HEK293T (cell line): ENCODE measurements around the gene ZNF750.

ENCODE experiments used
- CTCF ChIA-PET: fragments of 350-600 bp; formaldehyde crosslinking; extraction: SDS; loops from one replicate; lab custom pipeline; 2021; ENCODE audit warnings: antibody characterized with exemption, inconsistent platforms; lab: Yijun Ruan, JAX
- POLR2A ChIA-PET: fragments of 350-600 bp; formaldehyde crosslinking; extraction: SDS; loops from one replicate; lab custom pipeline; 2020; ENCODE audit warnings: antibody characterized with exemption, inconsistent platforms; lab: Yijun Ruan, JAX
- DNase-seq: peaks from one replicate; pipeline ENCODE4 v3.0.0; 2012; ENCODE audit warnings: mixed read lengths; ENCODE audit errors: extremely low spot score
- ARNT ChIP-seq: fragments of 450-650 bp; IDR thresholded peaks from 2 replicates; pipeline ENCODE4 v1.6.1; 2017; ENCODE audit warnings: mild to moderate bottlenecking
- BHLHE40 ChIP-seq: fragments of 450-650 bp; IDR thresholded peaks from 2 replicates; pipeline ENCODE4 v1.6.1; 2016; ENCODE audit warnings: mild to moderate bottlenecking, moderate library complexity, borderline replicate concordance
- CTBP1 ChIP-seq: fragments of 450-650 bp; IDR thresholded peaks from 2 replicates; pipeline ENCODE4 v1.6.1; 2016; ENCODE audit warnings: borderline replicate concordance
- ELF4 ChIP-seq: fragments of 450-650 bp; IDR thresholded peaks from 2 replicates; pipeline ENCODE4 v1.6.1; 2017; ENCODE audit warnings: antibody characterized with exemption
- FOXA1 ChIP-seq: fragments of 450-650 bp; IDR thresholded peaks from 2 replicates; pipeline ENCODE4 v1.6.1; 2016; ENCODE audit warnings: mild to moderate bottlenecking
- FOXK2 ChIP-seq: fragments of 450-650 bp; IDR thresholded peaks from 2 replicates; pipeline ENCODE4 v1.6.1; 2016; ENCODE audit warnings: mild to moderate bottlenecking
- FOXM1 ChIP-seq: fragments of 450-650 bp; IDR thresholded peaks from 2 replicates; pipeline ENCODE4 v1.6.1; 2017; ENCODE audit warnings: mild to moderate bottlenecking, borderline replicate concordance
- HDGF ChIP-seq: fragments of 450-650 bp; IDR thresholded peaks from 2 replicates; pipeline ENCODE4 v1.6.1; 2017; ENCODE audit warnings: antibody characterized with exemption, borderline replicate concordance
- L3MBTL2 ChIP-seq: fragments of 450-650 bp; conservative IDR thresholded peaks from 2 replicates; pipeline ENCODE4 v1.6.1; 2016; ENCODE audit warnings: mild to moderate bottlenecking
- LEF1 ChIP-seq: fragments of 450-650 bp; IDR thresholded peaks from 2 replicates; pipeline ENCODE4 v1.6.1; 2017; ENCODE audit warnings: mild to moderate bottlenecking, borderline replicate concordance
- NFRKB ChIP-seq: fragments of 450-650 bp; IDR thresholded peaks from 2 replicates; pipeline ENCODE4 v1.6.1; 2016; ENCODE audit warnings: mild to moderate bottlenecking, moderate library complexity
- PKNOX1 ChIP-seq: fragments of 450-650 bp; IDR thresholded peaks from 2 replicates; pipeline ENCODE4 v1.6.1; 2016
- SP1 ChIP-seq: fragments of 450-650 bp; IDR thresholded peaks from 2 replicates; pipeline ENCODE4 v1.6.1; 2017
- SUZ12 ChIP-seq: fragments of 450-650 bp; IDR thresholded peaks from 2 replicates; pipeline ENCODE4 v1.6.1; 2016; ENCODE audit warnings: mild to moderate bottlenecking
- TARDBP ChIP-seq: fragments of 450-650 bp; IDR thresholded peaks from 2 replicates; pipeline ENCODE4 v1.6.1; 2016
- ZNF384 ChIP-seq: fragments of 450-650 bp; IDR thresholded peaks from 2 replicates; pipeline ENCODE4 v1.6.1; 2016

The ZNF750 gene

GRCh38 chr17:82882715-82883418 is 43.0 kb upstream of the ZNF750 start:
- POLR2A ChIA-PET: no interaction called here
- no peak for TF ChIP-seq ARNT
- TF ChIP-seq ELF4: no peak
- TF ChIP-seq FOXK2: no peak
- no peak for TF ChIP-seq FOXM1
- no peak for TF ChIP-seq SUZ12
- TF ChIP-seq CTBP1: no peak
- TF ChIP-seq ZNF384: no peak
- CTCF ChIA-PET: no interaction called here
- no peak for DNase-seq

- TF ChIP-seq CTBP1 (no peak), PKNOX1 (no peak), HDGF (no peak), FOXM1 (no peak), L3MBTL2 (no peak), ARNT (no peak), ELF4 (no peak), SP1 (no peak), NFRKB (no peak), LEF1 (no peak), ZNF384 (no peak), TARDBP (no peak), BHLHE40 (no peak), FOXA1 (no peak), FOXK2 (no peak)
- ChIA-PET CTCF (no interaction called here), POLR2A (no interaction called here)
- no peak for DNase-seq
These were observed 42.3 kb upstream of the ZNF750 start for GRCh38 chr17:82881900-82882714.

GRCh38 chr17:82881324-82881823 is 41.6 kb upstream of the ZNF750 start:
- TF ChIP-seq CTBP1 (no peak), L3MBTL2 (no peak), ELF4 (no peak), FOXA1 (no peak), ARNT (no peak)
- POLR2A ChIA-PET: no interaction called here
- no peak for DNase-seq
- CTCF ChIA-PET: no interaction called here

GRCh38 chr17:82880620-82881323 is 41.0 kb upstream of the ZNF750 start:
- ChIA-PET POLR2A (no interaction called here), CTCF (no interaction called here)
- TF ChIP-seq TARDBP (no peak), CTBP1 (no peak), L3MBTL2 (no peak), FOXM1 (no peak), BHLHE40 (no peak), HDGF (no peak), ELF4 (no peak), ZNF384 (no peak), FOXK2 (no peak), ARNT (no peak), FOXA1 (no peak), LEF1 (no peak), SP1 (no peak), PKNOX1 (no peak), NFRKB (no peak), SUZ12 (no peak)
- no peak for DNase-seq

GRCh38 chr17:82879241-82879640 is 39.4 kb upstream of the ZNF750 start:
- CTCF ChIA-PET: no interaction called here
- TF ChIP-seq SUZ12: no peak
- no peak for TF ChIP-seq FOXM1
- no peak for TF ChIP-seq FOXA1
- no peak for TF ChIP-seq PKNOX1
- no peak for TF ChIP-seq L3MBTL2
- no peak for TF ChIP-seq FOXK2
- no peak for TF ChIP-seq SP1
- TF ChIP-seq CTBP1: no peak
- no peak for DNase-seq
- POLR2A ChIA-PET: no interaction called here
